Activated CD4-positive, CD25-positive, alpha-beta regulatory T cell treated with anti-CD3 and anti-CD28 coated beads, Interleukin-2, amount 50 U/mL, for 24 hours (primary cell): ENCODE data around the gene THOP1.
"Not testable (repeated sequence)": the region's sequence is repeated elsewhere in the genome, so short reads cannot be mapped to it uniquely, and the experiment has no call there.

Source experiments
- ATAC-seq, 2 donors: fragments of 150-1000 bp; cut with Tn5 transposase; one replicate each; pipeline ENCODE4 v1.10.0; 2021; ENCODE audit warnings: mild to moderate bottlenecking in 1 of 2, moderate library complexity in 1 of 2

The THOP1 gene

GRCh38 chr19:2817237-2817829 lies 32.0 kb downstream of the THOP1 start:
- not testable (repeated sequence) for ATAC-seq

GRCh38 chr19:2819540-2820111 lies 34.3 kb downstream of the THOP1 start, which contains the start of gene ZNF554:
TSS of gene ZNF554 (plus strand) at chr19:2819868. CDS start at chr19:2820072, 204 bp downstream.
- ATAC-seq = peak; percentile 95 to 96

- ATAC-seq = no peak
Measured at GRCh38 chr19:2820112-2820702, 34.9 kb downstream of the THOP1 start.

GRCh38 chr19:2822846-2823245 lies 37.5 kb downstream of the THOP1 start:
- no peak for ATAC-seq

- no peak for ATAC-seq
Measured at GRCh38 chr19:2823646-2824045, 38.3 kb downstream of the THOP1 start.

GRCh38 chr19:2824129-2824528 lies 38.8 kb downstream of the THOP1 start:
- no peak for ATAC-seq

- no peak for ATAC-seq
Measured at GRCh38 chr19:2827022-2827421, 41.7 kb downstream of the THOP1 start.

GRCh38 chr19:2827840-2828489 lies 42.7 kb downstream of the THOP1 start:
- no peak for ATAC-seq

GRCh38 chr19:2834294-2834871 lies 49.1 kb downstream of the THOP1 start:
- no peak for ATAC-seq

GRCh38 chr19:2837430-2837829 lies 52.1 kb downstream of the THOP1 start:
- ATAC-seq = no peak

- peak; percentile 100 for ATAC-seq
Measured at GRCh38 chr19:2840794-2841791, 55.8 kb downstream of the THOP1 start, which contains the start of gene ZNF555. TSS of gene ZNF555 (plus strand) at chr19:2841475. CDS start at chr19:2841573, 98 bp downstream.

GRCh38 chr19:2841855-2842574 lies 56.7 kb downstream of the THOP1 start:
- ATAC-seq = no peak

GRCh38 chr19:2845107-2845506 lies 59.8 kb downstream of the THOP1 start:
- ATAC-seq = no peak

GRCh38 chr19:2846180-2846894 lies 61.0 kb downstream of the THOP1 start:
- no peak for ATAC-seq

- no peak for ATAC-seq
Measured at GRCh38 chr19:2847507-2847906, 62.2 kb downstream of the THOP1 start.

- ATAC-seq = no peak
Measured at GRCh38 chr19:2848616-2849015, 63.3 kb downstream of the THOP1 start.

- ATAC-seq = no peak
Measured at GRCh38 chr19:2850256-2850925, 65.1 kb downstream of the THOP1 start.

- no peak for ATAC-seq
Measured at GRCh38 chr19:2852598-2852997, 67.3 kb downstream of the THOP1 start.

- no peak for ATAC-seq
Measured at GRCh38 chr19:2853015-2853606, 67.8 kb downstream of the THOP1 start.

GRCh38 chr19:2854849-2855248 lies 69.5 kb downstream of the THOP1 start:
- no peak for ATAC-seq
